GM18499 (cell line): ENCODE data around the gene TCF4.

ENCODE experiments used
- ATAC-seq: cut with Tn5 transposase; IDR thresholded peaks from one replicate; pipeline ENCODE4 v1.9.1; 2021; ENCODE audit warnings: moderate number of reproducible peaks; ENCODE audit not compliant: insufficient read depth, unreplicated experiment

TCF4 gene

GRCh38 chr18:55338978-55339650, 248.9 kb downstream of the TCF4 start:
- ATAC-seq, result no peak

DNA sequence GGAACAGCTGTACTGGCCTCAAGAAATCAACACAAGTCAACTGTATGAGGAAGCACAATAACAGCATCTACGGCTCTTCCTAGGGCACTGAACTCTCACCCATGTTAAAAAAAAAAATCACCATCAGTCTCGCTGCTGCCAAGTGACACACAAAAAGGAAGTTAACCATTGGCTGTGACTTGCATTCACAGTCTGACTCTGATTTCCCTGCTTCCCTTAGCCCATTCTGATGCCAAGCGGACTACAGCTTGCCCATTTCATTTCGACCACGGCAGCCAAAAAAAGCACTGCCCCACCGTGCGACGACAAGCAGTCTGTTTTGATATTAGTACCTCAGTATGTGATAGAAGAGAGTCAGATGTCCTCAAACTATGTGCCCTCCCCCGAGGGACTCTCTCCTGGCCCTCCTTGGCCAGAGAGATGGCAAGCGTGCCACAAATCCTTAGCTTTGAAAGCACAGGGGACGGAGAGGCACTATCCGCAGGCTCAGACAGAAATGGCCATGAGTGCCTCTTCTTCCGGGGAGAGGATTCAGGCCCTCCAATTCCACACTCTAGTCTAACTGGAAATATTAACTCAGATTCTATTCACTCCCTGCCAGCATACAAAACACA, 250.0 kb downstream of the TCF4 start:
- no peak for ATAC-seq

GRCh38 chr18:55337138-55337537, 250.9 kb downstream of the TCF4 start:
- ATAC-seq, result no peak

DNA sequence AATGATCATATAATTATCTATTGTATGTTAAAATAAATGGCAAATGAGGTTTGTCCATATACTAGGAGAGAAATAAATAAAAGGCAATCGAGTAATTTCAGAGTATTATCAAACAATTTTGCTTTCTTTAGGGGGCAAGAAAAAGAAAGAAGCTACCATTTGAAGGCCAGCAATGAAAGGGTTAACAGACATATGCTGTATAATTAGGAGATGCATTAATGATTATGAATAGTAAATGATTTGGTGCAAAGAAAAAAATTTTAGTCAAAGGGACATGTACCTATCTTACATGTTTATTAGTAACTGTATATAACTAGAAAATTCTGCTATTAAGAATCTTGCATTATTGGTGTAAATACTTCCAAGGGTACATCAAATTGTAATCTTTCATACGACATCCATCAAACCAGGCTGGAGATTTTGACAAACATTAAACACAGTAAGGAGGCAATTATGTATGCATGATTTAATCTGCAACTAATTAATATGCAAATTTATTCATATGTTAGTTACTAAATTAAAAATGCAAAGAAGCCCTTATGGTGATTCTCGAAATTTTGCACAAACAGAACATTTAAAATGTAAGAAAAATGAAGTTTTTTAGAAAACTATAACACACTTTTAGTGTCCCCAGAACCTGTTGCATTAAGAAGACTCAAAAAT, 251.4 kb downstream of the TCF4 start:
- ATAC-seq, result no peak

DNA sequence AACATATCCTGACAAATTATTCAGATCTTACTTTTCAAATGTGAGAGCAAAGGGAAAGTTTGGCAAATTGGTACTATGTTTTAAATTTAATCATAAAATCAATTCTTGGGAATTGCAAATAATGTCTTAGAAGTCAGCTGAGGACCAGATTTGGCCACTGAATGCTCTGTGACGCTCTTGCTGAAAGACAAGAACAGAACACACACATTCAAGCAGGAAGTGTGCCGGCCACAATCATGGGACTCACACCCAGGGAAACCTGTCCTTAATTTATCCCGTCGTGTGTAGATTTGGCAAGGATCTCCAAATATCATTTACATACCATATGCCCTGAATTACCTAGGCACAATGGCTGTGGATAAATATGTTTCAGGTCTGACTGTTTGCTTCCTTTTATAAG, 253.1 kb downstream of the TCF4 start:
- ATAC-seq, result no peak

- no peak for ATAC-seq
Measured at GRCh38 chr18:55331301-55331700, 256.7 kb downstream of the TCF4 start.

- no peak for ATAC-seq
Measured at GRCh38 chr18:55328301-55328700, 259.7 kb downstream of the TCF4 start.

- no peak for ATAC-seq
Measured at GRCh38 chr18:55327454-55327853, 260.5 kb downstream of the TCF4 start.

DNA sequence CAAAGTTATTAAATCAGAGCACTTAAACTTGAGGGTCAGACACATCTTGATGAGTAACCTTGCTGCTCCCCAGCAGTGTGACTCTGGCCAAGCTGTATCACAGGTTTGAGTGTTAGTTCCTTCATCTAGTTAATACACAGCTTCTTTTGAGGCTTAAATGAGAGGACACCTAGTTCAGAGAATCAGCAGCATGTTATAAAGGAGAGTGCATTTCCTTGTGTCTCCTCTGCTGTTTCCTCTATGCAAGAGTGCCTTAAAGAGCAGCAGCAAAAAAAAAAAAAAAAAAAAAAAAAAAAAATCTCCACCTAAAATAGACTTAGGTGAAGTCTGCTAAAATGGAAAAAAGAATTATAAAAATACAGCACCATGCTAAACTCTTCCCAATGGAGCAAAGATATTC, 261.9 kb downstream of the TCF4 start:
- ATAC-seq, result no peak

DNA sequence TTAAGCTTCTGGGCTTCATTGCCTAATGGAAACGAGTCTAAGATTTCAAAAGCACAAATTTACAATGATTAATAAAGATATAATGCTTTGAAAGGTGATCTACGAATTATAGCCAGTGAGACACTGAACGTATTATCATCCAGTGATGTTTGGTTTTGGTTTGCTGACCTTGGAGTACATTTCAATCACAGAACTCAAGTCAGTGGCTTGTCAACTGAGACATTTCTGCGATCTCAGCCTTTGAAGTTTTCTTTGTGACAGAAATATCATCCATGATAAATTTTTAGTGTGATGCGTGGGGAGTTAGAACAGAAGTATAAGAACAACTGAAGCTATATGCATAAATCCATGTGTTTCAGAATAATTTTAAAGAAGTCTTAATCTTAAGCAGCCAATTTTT, 263.8 kb downstream of the TCF4 start:
- ATAC-seq, result no peak

DNA sequence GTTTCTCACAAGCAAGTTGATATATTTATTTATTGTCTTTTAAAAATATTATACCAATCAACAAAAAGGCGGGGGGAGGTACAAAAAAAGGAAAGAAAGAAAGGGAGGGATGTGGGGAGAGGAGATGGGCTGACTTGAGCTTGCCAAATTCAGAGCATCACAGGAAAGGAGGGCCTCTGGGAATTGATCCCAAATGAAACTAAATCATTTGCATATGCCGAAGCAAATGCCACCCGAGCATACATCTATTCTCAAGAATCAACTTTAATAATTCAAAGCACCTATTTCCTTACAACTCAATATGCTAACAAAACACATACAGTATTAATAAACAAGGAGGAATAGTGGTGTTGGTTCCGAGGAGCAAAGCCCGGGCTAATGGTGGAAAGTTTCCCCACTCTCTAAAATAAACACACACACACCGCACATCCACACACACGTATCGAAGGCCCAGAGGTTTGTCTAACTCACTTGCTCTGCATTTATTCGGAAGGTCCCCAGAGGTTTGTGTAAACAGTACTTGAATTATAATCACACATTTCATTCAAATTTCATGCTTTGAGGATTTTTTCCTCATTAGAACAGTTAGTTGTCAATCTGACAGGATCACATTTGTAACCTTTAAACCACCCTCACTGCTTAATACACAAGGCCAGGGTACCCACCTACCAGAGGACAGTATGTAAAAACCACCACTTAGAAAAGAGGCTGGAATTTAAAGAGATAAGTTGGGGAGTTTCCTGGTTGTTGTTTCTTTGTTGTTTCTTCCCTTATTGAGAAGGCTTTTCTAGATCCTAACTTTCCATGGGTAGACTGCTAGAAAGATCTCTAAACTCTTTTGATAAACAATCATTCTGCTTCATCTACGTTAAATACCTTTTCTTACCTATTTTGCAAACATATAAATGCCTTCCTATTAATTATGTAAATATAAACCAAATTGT, 264.7 kb downstream of the TCF4 start:
- no peak for ATAC-seq

- ATAC-seq, result peak; percentile 41
Measured at GRCh38 chr18:55322178-55322735, 265.7 kb downstream of the TCF4 start.

- ATAC-seq, result peak; percentile 43
Measured at GRCh38 chr18:55321265-55322177, 266.5 kb downstream of the TCF4 start.

GRCh38 chr18:55320424-55321264, 267.3 kb downstream of the TCF4 start:
- ATAC-seq, result no peak

GRCh38 chr18:55319459-55320193, 268.4 kb downstream of the TCF4 start:
- ATAC-seq, result no peak

GRCh38 chr18:55318951-55319441, 269.0 kb downstream of the TCF4 start:
- ATAC-seq, result no peak

GRCh38 chr18:55317864-55318263, 270.1 kb downstream of the TCF4 start:
- ATAC-seq, result no peak

DNA sequence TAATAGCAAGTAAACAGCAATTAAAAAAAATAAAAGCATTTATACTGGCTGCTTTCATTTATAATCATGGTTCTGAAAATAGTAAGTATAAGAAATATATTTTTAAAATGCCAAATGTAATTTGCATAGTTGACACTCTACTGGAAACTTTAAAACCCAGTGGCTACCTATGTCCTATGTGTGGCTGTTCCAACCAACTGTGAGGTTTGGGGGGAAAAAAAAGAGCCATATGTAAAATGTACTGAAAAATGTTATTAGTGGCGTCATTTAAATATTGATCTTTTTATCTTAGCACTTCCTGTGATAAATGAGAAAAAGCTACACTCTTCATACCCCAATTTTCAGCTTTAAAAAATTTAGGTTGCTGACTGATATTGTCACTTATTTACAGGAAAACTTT, 270.7 kb downstream of the TCF4 start:
- no peak for ATAC-seq
